ENCODE measurements around the gene SYNJ2BP. TPM values are rescaled to one million over a fixed set of nuclear protein-coding genes. Genes with fewer than 3 reads are reported as not detected.

The SYNJ2BP gene
- total RNA-seq, 1 experiment from 2014 or later = 19.0 TPM

DNA sequence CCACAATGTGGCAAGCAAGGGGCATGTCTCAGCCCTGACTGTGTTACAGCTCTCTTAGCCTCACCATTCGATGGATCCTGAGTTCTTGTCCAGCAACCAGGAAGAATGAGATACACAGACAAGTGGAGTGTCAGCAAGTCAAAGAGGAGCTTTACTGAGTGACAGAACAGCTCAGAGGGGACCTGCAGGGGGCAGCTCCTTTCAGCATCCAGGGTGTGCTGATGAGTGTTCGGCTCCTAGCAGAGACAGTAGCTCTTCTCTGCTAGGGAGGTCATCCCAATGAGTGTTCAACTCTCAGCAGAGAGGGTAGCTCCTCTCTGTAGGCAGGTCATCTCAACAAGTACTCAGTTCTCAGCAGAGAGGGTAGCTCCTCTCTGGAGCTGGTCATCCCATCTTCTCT is 19.1 kb downstream of the SYNJ2BP start (continued):
- TF ChIP-seq YY1 (IDR thresholded peaks at IDR 0.05; ENCODE audit: extremely low read depth, insufficient replicate concordance, low read depth, low read length) = no peak
- TF ChIP-seq CTCF (IDR thresholded peaks at IDR 0.05 in 2 of 3, conservative IDR thresholded peaks at IDR 0.05 in 1 of 3; ENCODE audit: borderline replicate concordance in 1 of 3, insufficient read depth in 1 of 3, low read depth in 2 of 3, low read length in 2 of 3) = no peak

- DNase-seq (ENCODE audit: low read depth, low spot score) (no peak), ATAC-seq (no peak)
- Histone ChIP-seq H3K9me3 (ENCODE audit: control insufficient read depth in 1 of 2, insufficient read depth in 1 of 2, low read depth in 1 of 2, low read length in 2 of 2) (no peaks in the 10 kb centered on the region), H3K36me3 (ENCODE audit: control insufficient read depth in 1 of 2, insufficient read depth in 2 of 2, low read length in 2 of 2) (no peaks in the 10 kb centered on the region), H3K4me1 (ENCODE audit: control insufficient read depth in 1 of 2, insufficient read depth in 2 of 2, low read length in 2 of 2) (no peaks in the 10 kb centered on the region), H4K20me1 (ENCODE audit: insufficient read depth) (no peaks in the 10 kb centered on the region), H3K9me2 (ENCODE audit: insufficient read depth) (no peaks in the 10 kb centered on the region), H3K27ac (ENCODE audit: low read depth, low read length) (no peak overlapping the region), H3K4me2 (ENCODE audit: low read length) (no peak overlapping the region), H3K4me3 (replicated peaks in 1 of 2; ENCODE audit: low read depth in 1 of 2, low read length in 2 of 2) (no peak overlapping the region), H3K27me3 (ENCODE audit: insufficient read depth, low read length) (no peaks in the 10 kb centered on the region), H3K9ac (ENCODE audit: low read length) (no peak overlapping the region), H3K79me2 (ENCODE audit: insufficient read depth, low read length) (peaks cover 16% of the 10 kb centered on the region), H2AFZ (ENCODE audit: low read depth, low read length, poor library complexity, severe bottlenecking) (no peak overlapping the region)
- POLR2A ChIA-PET = no interaction called here
- CTCF ChIA-PET = no interaction called here
- RAD21 ChIA-PET (ENCODE audit: low non-redundant PET in 1 of 2, low total read pairs in 2 of 2, uncharacterized antibody in 2 of 2, unreplicated experiment in 2 of 2) = no interaction called here
- intact Hi-C loops (cut with micrococcal nuclease) = no loop called here
- TF ChIP-seq YY1 (IDR thresholded peaks at IDR 0.05; ENCODE audit: extremely low read depth, insufficient replicate concordance, low read depth, low read length) (no peak), ZBTB33 (IDR thresholded peaks at IDR 0.05; ENCODE audit: extremely low read depth, insufficient replicate concordance, low read length) (no peak), CEBPB (IDR thresholded peaks at IDR 0.05; ENCODE audit: low read depth) (no peak), SRF (IDR thresholded peaks at IDR 0.05; ENCODE audit: low read depth) (no peak), SP1 (IDR thresholded peaks at IDR 0.05; ENCODE audit: low read depth) (no peak), SIN3A (IDR thresholded peaks at IDR 0.05; ENCODE audit: low read depth) (no peak), ZFX (IDR thresholded peaks at IDR 0.05) (no peak), ZNF274 (IDR thresholded peaks at IDR 0.05; ENCODE audit: low read depth, low read length) (no peak), ATF3 (IDR thresholded peaks at IDR 0.05) (no peak), EZH2 (IDR thresholded peaks at IDR 0.05) (no peak), EZH2phosphoT487 (IDR thresholded peaks at IDR 0.05; ENCODE audit: borderline replicate concordance) (no peak), POLR2A (IDR thresholded peaks at IDR 0.05; ENCODE audit: borderline replicate concordance, extremely low read depth, insufficient read depth, insufficient read length) (no peak), RAD21 (IDR thresholded peaks at IDR 0.05; ENCODE audit: low read depth) (no peak), FOSL1 (IDR thresholded peaks at IDR 0.05; ENCODE audit: low read depth) (no peak)
- TF ChIP-seq, protein P1, sequence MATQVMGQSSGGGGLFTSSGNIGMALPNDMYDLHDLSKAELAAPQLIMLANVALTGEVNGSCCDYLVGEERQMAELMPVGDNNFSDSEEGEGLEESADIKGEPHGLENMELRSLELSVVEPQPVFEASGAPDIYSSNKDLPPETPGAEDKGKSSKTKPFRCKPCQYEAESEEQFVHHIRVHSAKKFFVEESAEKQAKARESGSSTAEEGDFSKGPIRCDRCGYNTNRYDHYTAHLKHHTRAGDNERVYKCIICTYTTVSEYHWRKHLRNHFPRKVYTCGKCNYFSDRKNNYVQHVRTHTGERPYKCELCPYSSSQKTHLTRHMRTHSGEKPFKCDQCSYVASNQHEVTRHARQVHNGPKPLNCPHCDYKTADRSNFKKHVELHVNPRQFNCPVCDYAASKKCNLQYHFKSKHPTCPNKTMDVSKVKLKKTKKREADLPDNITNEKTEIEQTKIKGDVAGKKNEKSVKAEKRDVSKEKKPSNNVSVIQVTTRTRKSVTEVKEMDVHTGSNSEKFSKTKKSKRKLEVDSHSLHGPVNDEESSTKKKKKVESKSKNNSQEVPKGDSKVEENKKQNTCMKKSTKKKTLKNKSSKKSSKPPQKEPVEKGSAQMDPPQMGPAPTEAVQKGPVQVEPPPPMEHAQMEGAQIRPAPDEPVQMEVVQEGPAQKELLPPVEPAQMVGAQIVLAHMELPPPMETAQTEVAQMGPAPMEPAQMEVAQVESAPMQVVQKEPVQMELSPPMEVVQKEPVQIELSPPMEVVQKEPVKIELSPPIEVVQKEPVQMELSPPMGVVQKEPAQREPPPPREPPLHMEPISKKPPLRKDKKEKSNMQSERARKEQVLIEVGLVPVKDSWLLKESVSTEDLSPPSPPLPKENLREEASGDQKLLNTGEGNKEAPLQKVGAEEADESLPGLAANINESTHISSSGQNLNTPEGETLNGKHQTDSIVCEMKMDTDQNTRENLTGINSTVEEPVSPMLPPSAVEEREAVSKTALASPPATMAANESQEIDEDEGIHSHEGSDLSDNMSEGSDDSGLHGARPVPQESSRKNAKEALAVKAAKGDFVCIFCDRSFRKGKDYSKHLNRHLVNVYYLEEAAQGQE (IDR thresholded peaks at IDR 0.05; ENCODE audit: low read depth) = no peak
- TF ChIP-seq, protein P2, sequence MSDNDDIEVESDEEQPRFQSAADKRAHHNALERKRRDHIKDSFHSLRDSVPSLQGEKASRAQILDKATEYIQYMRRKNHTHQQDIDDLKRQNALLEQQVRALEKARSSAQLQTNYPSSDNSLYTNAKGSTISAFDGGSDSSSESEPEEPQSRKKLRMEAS (IDR thresholded peaks at IDR 0.05) = no peak
- BruUV-seq (replicated peaks) = no TSS peak
These were observed 22.1 kb downstream of the SYNJ2BP start for GRCh38 chr14:70394674-70395306.
